Measurements from ENCODE around the gene MPV17L2. TPM values are rescaled to one million over a fixed set of nuclear protein-coding genes. Genes with fewer than 3 reads are reported as not detected.

MPV17L2 gene
- total and polyA plus RNA-seq, 10 of the 15 experiments (the other 5 are each of a cell fraction or from before 2014, with no cell fraction given), result 5.1 to 57.2 (median 22.9) TPM

DNA sequence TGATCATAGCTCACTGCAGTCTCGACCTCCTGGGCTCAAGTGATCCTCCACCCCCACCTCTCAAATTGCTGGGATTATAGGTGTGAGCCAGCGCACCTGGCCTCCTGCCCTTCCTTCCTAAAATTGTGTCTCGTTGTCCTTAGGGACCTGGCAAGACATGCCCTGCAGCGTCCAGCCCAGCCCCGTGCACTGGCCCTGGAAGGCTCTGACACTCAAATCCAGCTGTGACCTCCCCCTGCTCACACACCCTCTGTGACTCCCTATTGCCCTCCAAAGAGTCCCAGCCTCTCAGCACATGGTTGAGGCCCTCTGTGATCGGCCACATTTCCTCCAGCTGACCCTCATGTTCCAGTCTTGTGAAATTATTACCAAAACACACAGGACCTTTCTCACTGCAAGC, 4.9 kb downstream of the MPV17L2 start:
- intact Hi-C loops (cut with micrococcal nuclease; ENCODE audit: unreplicated experiment) (no loop called here), in situ Hi-C loops (cut with MboI) (no loop called here)
- Histone ChIP-seq H2AFZ (ENCODE audit: control insufficient read depth, low read depth, low read length) (no peak overlapping the region), H4K20me1 (ENCODE audit: control insufficient read depth, insufficient read depth) (no peaks in the 10 kb centered on the region), H3K36me3 (ENCODE audit: control insufficient read depth in 2 of 2, insufficient read depth in 2 of 2, low read length in 1 of 2) (peaks cover 5 to 20% of the 10 kb centered on the region in 2 experiments; a peak in 3 of 4 replicates), H3K9ac (ENCODE audit: control insufficient read depth, insufficient read depth, low read length) (no peak overlapping the region), H3K4me3 (no peak overlapping the region), H3K79me2 (ENCODE audit: control insufficient read depth, insufficient read depth, low read length) (peaks cover 11% of the 10 kb centered on the region), H3K4me2 (ENCODE audit: control insufficient read depth, insufficient read depth) (no peak overlapping the region), H3K9me3 (replicated peaks; ENCODE audit: control insufficient read depth, insufficient read depth, low read length) (no peaks in the 10 kb centered on the region), H3K27ac (ENCODE audit: control insufficient read depth, insufficient read depth) (no peak overlapping the region), H3K4me1 (ENCODE audit: control insufficient read depth, insufficient read depth, low read length) (peaks cover 8% of the 10 kb centered on the region), H3K27me3 (replicated peaks in 1 of 2; ENCODE audit: control insufficient read depth in 2 of 2, insufficient read depth in 2 of 2, low read length in 1 of 2) (no peaks in the 10 kb centered on the region)
- ChIA-PET POLR2A (interaction anchor here (0.6 to 0.7 kb wide), 2 partner anchors 18 to 91 kb away, joined by 3 read pairs; no protein-coding TSS in a partner anchor), RAD21 (ENCODE audit: unreplicated experiment) (no interaction called here), SMC1A (ENCODE audit: uncharacterized antibody, unreplicated experiment) (interaction anchor here (1.0 kb wide), 1 partner anchor 21 kb away, joined by 3 read pairs; no protein-coding TSS in a partner anchor), CTCF (no interaction called here)
- FAIRE-seq (no peak), DNase-seq (ENCODE audit: low read depth, low spot score) (no peak), ATAC-seq (no peak)
- no peak for TF ChIP-seq HCFC1 (IDR thresholded peaks at IDR 0.05; ENCODE audit: low read length)
- TF ChIP-seq PAX5 (IDR thresholded peaks at IDR 0.05; ENCODE audit: borderline replicate concordance, low read depth, low read length), result no peak
- no peak for TF ChIP-seq GATAD2B (conservative IDR thresholded peaks at IDR 0.05; ENCODE audit: low read depth)
- TF ChIP-seq RCOR1 (conservative IDR thresholded peaks at IDR 0.05; ENCODE audit: low read depth, low read length), result no peak
- TF ChIP-seq RBBP5 (conservative IDR thresholded peaks at IDR 0.05), result no peak
- TF ChIP-seq, protein P1, sequence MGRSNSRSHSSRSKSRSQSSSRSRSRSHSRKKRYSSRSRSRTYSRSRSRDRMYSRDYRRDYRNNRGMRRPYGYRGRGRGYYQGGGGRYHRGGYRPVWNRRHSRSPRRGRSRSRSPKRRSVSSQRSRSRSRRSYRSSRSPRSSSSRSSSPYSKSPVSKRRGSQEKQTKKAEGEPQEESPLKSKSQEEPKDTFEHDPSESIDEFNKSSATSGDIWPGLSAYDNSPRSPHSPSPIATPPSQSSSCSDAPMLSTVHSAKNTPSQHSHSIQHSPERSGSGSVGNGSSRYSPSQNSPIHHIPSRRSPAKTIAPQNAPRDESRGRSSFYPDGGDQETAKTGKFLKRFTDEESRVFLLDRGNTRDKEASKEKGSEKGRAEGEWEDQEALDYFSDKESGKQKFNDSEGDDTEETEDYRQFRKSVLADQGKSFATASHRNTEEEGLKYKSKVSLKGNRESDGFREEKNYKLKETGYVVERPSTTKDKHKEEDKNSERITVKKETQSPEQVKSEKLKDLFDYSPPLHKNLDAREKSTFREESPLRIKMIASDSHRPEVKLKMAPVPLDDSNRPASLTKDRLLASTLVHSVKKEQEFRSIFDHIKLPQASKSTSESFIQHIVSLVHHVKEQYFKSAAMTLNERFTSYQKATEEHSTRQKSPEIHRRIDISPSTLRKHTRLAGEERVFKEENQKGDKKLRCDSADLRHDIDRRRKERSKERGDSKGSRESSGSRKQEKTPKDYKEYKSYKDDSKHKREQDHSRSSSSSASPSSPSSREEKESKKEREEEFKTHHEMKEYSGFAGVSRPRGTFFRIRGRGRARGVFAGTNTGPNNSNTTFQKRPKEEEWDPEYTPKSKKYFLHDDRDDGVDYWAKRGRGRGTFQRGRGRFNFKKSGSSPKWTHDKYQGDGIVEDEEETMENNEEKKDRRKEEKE (IDR thresholded peaks at IDR 0.05), result no peak
- TF ChIP-seq, protein P2, sequence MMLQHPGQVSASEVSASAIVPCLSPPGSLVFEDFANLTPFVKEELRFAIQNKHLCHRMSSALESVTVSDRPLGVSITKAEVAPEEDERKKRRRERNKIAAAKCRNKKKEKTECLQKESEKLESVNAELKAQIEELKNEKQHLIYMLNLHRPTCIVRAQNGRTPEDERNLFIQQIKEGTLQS (IDR thresholded peaks at IDR 0.05; ENCODE audit: borderline replicate concordance, extremely low read depth, low read depth, low read length), result no peak
- no peak for TF ChIP-seq PML (IDR thresholded peaks at IDR 0.05; ENCODE audit: low read length)
- TF ChIP-seq NFXL1 (IDR thresholded peaks at IDR 0.05; ENCODE audit: borderline replicate concordance), result no peak
- TF ChIP-seq NRF1 (conservative IDR thresholded peaks at IDR 0.05; ENCODE audit: low read depth, low read length), result no peak
- TF ChIP-seq MXI1 (IDR thresholded peaks at IDR 0.05; ENCODE audit: low read depth, low read length), result no peak
- no peak for TF ChIP-seq SUZ12 (IDR thresholded peaks at IDR 0.05; ENCODE audit: unreplicated experiment)
- no peak for TF ChIP-seq SRF (IDR thresholded peaks at IDR 0.05; ENCODE audit: low read depth in 2 of 2, low read length in 2 of 2)
- no peak for TF ChIP-seq ZNF274 (IDR thresholded peaks at IDR 0.05; ENCODE audit: insufficient read depth, insufficient read length)
- TF ChIP-seq TCF12 (IDR thresholded peaks at IDR 0.05; ENCODE audit: low read depth, low read length), result no peak
- 75% methylated on average over 6 of the region's 6 CpGs for WGBS (ENCODE audit: insufficient coverage, insufficient replicate concordance, low lambda C conversion rate, missing lambda C conversion rate)
- no TSS peak for BruUV-seq (replicated peaks)

Measured in GM12878 (cell line).